ENCODE measurements around the gene MACROD1.

- TF ChIP-seq POLR2A (IDR thresholded peaks at IDR 0.05; ENCODE audit: low read length) = no peak
- TF ChIP-seq GATA1 (IDR thresholded peaks at IDR 0.05; ENCODE audit: low read depth, low read length) = no peak
These were observed 12.8 kb downstream of the MACROD1 start for GRCh38 chr11:64152841-64153691.

Data from erythroblast (primary cell).